HG03097 (cell line): Measurements from ENCODE around the gene PKIG.
"Not testable (repeated sequence)": the region's sequence is repeated elsewhere in the genome, so short reads cannot be mapped to it uniquely, and the experiment has no call there.

Experiments used
- ATAC-seq: cut with Tn5 transposase; IDR thresholded peaks from one replicate; pipeline ENCODE4 v1.9.1; 2021; ENCODE audit not compliant: unreplicated experiment, low FRiP score

PKIG gene

DNA sequence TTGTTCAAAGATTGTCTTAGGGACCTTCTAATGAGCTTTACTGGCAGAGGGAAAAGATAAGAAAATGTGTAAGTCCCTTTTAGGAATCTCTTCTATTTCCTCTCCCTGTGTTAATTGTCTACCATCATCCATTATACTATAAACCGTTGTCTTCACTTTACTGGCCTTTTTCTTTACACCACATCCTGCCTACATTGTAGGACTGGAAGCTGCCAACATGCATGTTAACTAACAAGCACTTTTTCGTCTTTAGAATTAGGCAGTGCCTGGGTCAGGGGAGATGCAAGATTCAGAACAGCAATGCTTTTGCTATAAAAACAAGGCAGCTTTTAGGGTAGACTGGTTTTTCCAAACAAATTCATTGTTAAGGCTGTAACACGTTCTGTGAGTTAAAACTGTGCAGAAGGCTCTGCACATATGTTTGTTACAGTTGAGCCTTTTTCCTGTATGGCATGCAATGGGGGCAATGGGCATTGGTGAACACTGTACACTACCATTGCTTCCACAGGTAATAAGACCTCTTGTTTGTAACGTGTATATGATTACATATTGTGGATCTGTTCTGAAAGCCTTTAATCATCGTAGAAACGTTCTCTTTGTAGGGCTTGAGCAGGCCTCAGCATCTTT is 10.9 kb upstream of the PKIG start:
- no peak for ATAC-seq

DNA sequence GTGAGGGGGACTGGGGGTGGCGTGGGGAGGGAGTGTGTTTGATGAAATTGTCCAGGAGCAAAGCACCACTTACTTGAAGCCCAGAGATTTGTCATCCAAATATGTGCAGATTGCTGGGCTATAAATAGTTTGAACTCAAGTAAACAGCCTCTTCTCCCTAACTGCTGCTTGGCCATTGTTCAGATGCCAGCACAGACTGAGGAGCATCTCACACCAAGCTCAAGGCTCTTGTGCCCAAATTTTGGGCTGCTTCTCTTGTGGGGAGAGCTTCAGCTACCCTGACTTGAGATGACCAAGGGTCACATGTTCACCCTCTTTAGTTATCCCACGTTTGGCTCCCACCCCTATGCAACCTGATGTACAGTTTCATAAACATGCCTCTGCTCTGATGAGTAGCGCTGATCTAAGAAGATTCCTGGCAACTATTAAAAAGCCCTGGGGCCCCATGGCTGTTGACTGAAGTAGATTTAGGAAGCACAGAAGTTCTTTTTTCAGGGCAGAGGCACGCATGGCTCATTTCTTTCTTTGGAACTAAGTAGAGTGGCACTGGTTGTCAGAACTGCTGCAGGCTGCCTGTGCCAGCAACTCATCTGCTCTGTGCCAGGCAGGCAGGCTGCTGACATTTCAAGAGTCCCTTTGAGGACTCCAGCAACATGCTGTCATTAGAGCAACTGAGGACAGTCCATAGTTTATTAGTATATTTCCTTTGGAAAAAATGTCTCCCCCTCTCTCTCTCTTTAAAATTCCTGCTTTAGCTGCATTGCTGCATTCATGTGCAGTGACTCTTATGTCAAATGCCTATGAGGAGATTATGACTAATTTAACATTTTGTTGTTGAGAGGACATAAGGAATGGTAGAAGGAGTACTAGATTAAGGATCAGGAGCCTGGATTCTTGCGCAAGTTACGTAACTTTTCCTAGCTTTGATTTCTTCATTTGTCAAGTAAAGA is 9.6 kb upstream of the PKIG start:
- no peak for ATAC-seq

GRCh38 chr20:44573501-44573869 is 8.9 kb upstream of the PKIG start:
- no peak for ATAC-seq

DNA sequence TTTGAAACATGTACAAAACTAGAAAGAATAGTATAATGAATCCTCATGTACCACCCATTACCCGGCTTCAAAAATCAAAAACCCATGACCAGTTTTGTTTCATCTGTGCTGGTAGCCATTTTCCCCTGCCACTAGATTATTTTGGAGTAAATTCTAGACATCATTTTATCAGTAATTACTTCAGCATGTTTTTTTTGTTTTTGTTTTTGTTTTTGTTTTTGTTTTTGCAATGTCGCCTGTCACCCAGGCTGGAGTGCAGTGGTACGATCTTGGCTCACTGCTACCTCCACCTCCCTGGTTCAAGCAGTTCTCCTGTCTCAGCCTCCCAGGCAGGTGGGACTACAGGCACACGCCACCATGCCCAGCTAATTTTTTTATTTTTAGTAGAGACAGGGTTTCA is 8.0 kb upstream of the PKIG start:
- no peak for ATAC-seq

- no peak for ATAC-seq
Observed at GRCh38 chr20:44576297-44576696, 6.1 kb upstream of the PKIG start.

GRCh38 chr20:44579313-44580081 is 2.9 kb upstream of the PKIG start:
- ATAC-seq = no peak

DNA sequence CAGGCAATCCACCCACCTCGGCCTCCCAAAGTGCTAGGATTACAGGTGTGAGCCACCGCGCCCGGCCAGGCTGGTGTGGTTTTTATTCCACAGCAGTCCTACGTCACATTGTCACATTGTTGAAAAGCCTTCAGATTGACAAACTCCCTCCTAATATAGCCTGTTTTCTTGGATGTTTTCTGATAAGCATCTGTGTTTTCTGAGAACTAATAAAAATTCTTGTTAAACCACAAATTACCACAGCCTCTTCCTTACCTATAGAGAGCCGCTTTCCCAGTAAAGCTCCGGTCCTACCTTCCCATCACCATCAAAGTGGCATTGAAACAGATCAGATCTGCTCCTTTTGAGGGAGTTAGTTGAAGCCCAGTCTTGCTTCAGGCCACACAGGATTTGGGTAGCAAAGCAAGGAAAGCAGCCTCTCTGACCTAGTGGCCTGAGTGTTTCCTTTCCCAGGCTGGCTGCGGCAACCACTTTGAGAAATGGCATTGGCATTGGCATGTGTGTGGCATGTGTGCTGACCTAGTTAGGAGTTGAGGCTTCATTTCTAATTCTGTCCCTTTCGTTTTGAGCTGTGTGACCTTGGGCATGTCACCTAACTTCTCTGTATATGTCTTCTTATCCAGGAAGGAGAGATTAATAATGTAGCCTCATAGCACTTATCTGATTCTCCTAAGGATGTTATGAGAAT is 1.7 kb upstream of the PKIG start:
- no peak for ATAC-seq

GRCh38 chr20:44581515-44581914 is 864 bp upstream of the PKIG start:
- ATAC-seq = no peak

DNA sequence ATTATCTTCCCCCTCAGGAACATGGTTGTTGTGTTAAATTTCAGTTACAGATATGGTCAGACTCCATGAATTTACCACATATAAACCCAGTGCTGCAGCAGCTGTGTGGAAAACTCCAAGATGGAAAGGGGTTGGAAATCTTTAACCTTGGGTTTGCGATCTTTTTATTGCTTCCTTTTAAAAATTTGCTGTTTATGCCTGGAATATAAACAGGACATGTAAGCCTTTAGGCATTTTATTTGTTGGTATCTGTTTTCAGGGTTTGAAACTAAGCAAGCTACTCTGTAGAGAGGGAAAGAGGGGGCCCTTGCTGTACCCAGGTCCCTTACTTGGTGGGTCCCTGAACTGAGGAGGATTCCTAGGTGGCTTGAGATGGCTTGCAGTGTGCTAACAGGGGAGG is 778 bp downstream of the PKIG start:
- ATAC-seq = no peak

GRCh38 chr20:44584162-44584561 is 1.8 kb downstream of the PKIG start:
- ATAC-seq = no peak

- ATAC-seq = no peak
Observed at GRCh38 chr20:44585057-44585963, 2.9 kb downstream of the PKIG start.

DNA sequence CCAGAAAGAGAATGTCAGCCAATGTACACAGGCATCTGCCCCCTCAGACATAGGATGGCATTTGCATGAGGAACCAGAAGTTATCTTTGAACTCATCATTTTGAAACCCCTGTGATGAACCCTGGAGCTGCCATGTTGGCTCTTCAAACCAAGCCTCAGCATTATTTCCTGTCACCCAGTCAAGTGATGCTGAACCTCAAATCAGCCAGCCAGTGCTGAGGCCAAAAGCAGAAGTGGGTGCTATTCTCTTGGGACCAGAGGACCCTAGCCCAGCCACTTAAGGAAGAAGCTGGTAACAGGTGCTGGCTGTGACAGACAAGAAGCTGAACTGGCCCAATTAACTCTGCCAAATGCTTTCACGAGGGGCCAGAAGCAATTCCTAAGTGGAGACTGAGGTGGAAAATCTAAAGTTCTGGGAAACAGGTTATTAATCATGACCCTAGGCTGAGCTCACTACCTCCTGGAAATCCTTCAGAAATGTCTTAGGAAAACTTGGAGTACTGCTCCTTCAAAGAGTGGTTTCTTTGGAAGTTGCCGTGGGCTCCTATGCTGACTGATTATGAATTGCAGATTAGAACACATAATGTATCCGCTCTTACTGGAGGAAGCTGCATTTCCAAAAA is 4.0 kb downstream of the PKIG start:
- ATAC-seq = peak; percentile 71

DNA sequence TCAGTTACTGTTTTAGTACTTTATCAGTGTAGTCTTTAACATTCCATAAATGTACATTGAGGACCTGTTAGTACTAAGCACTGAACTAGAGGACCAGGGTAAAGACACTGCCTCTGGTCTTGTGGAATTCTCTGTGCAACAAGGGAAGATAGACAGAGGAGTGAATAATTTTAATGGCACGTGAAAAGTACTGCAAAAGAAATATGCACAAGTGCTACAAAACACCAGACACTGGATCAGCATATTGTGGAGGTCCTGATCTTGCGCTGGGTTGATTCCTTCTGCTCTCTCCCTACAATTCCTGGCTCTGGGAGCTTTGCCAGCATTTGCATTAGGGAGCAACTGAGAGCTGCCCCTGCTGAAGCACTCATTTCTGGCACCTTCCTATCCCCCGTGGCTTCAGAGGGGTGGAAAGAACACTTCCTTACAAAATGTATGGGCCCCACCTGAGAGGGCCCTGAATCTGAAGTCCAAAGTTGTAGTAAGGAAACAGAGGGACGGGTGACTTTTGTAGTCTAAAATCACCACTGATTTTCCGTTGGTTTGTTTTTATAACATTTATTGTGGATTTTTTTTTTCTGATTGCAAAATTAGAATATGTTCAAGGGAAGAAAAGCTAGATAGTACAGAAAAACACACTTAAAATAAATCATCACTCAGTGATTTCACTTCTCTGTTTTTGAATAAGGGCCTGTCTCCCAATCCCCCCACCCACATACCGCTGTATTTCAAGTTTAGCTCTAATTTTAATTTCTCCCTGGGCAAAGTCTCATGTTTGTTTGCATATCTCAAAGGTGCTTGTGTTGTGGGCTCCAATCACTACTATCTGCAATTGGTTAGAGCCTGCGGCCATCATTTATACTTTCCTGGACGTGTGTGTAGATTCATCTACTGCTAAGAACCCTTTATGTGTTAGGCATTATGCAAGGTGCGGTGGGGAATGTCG is 4.9 kb downstream of the PKIG start:
- no peak for ATAC-seq

- ATAC-seq = not testable (repeated sequence)
Observed at GRCh38 chr20:44588321-44588720, 5.9 kb downstream of the PKIG start.

DNA sequence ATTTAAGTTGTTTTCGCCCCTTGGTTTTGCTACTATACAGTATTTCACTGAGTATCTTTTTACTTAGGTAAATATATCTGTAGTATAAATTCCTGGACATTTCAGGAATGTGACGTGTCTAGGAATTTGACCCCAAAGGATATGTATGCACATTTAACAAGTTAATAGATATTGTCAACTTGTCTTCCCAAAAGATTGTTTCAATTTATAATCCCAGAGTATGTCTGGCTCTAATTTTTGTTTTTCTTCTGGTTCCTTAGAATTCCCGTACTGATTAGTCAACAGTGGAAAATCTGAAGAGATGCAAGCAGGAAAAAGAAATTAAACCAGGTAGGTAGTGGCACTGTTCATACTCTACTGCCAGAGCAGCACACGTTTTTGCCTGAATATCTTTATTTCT is 7.2 kb downstream of the PKIG start:
- no peak for ATAC-seq

GRCh38 chr20:44590980-44591778 is 8.8 kb downstream of the PKIG start:
- no peak for ATAC-seq

DNA sequence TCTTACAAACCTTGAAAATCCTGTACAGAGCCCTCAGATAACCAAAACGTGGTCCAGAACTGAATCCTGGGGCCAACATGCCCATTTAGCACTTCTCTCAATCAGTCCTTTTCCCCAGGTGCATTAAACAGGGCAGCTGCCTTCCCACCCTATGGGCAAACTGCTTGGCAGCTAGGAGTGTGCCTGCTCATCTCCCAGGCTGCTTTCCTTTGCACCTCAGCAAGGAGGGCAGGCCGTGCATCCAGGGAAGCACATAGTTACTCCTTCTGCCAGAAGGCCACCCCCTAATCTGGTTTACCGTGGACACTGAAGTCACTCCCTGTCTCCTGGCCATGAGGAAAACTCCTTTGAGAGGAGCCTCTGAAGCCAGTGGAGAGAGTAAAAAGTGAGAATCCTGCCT is 10.0 kb downstream of the PKIG start:
- ATAC-seq = no peak
